ENCODE results near the gene MAPK4.
"Not testable (repeated sequence)": the region's sequence is repeated elsewhere in the genome, so short reads cannot be mapped to it uniquely, and the experiment has no call there.

The MAPK4 gene

GRCh38 chr18:50527636-50528307, 32.1 kb upstream of the MAPK4 start:
- H3K4me2 ChIP-seq (ENCODE audit: low read length), result no peak overlapping the region
- no peak for TF ChIP-seq CTCF (IDR thresholded peaks at IDR 0.05; ENCODE audit: low read depth, low read length)
- no peak for TF ChIP-seq EZH2phosphoT487 (IDR thresholded peaks at IDR 0.05; ENCODE audit: low read depth)
- no peak overlapping the region for H3K9ac ChIP-seq (ENCODE audit: low read length)
- no peaks in the 10 kb centered on the region for H3K79me2 ChIP-seq (ENCODE audit: low read length)
- no peaks in the 10 kb centered on the region for H3K36me3 ChIP-seq (replicated peaks; ENCODE audit: low read depth, low read length)
- no peaks in the 10 kb centered on the region for H3K4me1 ChIP-seq (ENCODE audit: low read length)
- no peaks in the 10 kb centered on the region for H4K20me1 ChIP-seq (ENCODE audit: insufficient read depth, low read length)
- no peak overlapping the region for H3K27ac ChIP-seq (ENCODE audit: low read length)
- H3K27me3 ChIP-seq (ENCODE audit: low read depth, low read length), result peaks cover 69% of the 10 kb centered on the region
- H3K4me3 ChIP-seq (ENCODE audit: low read length), result no peak overlapping the region
- 0 out of 2 replicates have a peak, but pooled peaks cover 13% of the 10 kb centered on the region for H3K9me3 ChIP-seq (ENCODE audit: insufficient read depth, low read length)
- H2AFZ ChIP-seq (ENCODE audit: low read depth, low read length), result no peak overlapping the region

GRCh38 chr18:50528806-50529205, 31.1 kb upstream of the MAPK4 start:
- Histone ChIP-seq H3K9ac (ENCODE audit: low read length) (no peak overlapping the region), H3K4me3 (ENCODE audit: low read length) (no peak overlapping the region), H3K9me3 (ENCODE audit: insufficient read depth, low read length) (peaks cover 13% of the 10 kb centered on the region; the same call in 1 of the 2 replicates), H4K20me1 (ENCODE audit: insufficient read depth, low read length) (no peaks in the 10 kb centered on the region), H3K4me2 (ENCODE audit: low read length) (no peak overlapping the region), H3K4me1 (ENCODE audit: low read length) (no peaks in the 10 kb centered on the region), H3K79me2 (ENCODE audit: low read length) (no peaks in the 10 kb centered on the region), H3K27ac (ENCODE audit: low read length) (no peak overlapping the region), H2AFZ (ENCODE audit: low read depth, low read length) (no peak overlapping the region), H3K36me3 (replicated peaks; ENCODE audit: low read depth, low read length) (no peaks in the 10 kb centered on the region), H3K27me3 (ENCODE audit: low read depth, low read length) (peaks cover 63% of the 10 kb centered on the region)
- no peak for TF ChIP-seq EZH2phosphoT487 (IDR thresholded peaks at IDR 0.05; ENCODE audit: low read depth)
- no peak for TF ChIP-seq CTCF (IDR thresholded peaks at IDR 0.05; ENCODE audit: low read depth, low read length)

GRCh38 chr18:50533822-50534221, 26.1 kb upstream of the MAPK4 start:
- not testable (repeated sequence) for H3K9ac ChIP-seq (ENCODE audit: low read length); H3K27ac ChIP-seq (ENCODE audit: low read length); H3K4me2 ChIP-seq (ENCODE audit: low read length); H3K4me1 ChIP-seq (ENCODE audit: low read length); H4K20me1 ChIP-seq (ENCODE audit: insufficient read depth, low read length); H2AFZ ChIP-seq (ENCODE audit: low read depth, low read length); H3K36me3 ChIP-seq (replicated peaks; ENCODE audit: low read depth, low read length); H3K79me2 ChIP-seq (ENCODE audit: low read length); H3K4me3 ChIP-seq (ENCODE audit: low read length)
- H3K9me3 ChIP-seq (ENCODE audit: insufficient read depth, low read length), result peaks cover 16% of the 10 kb centered on the region; the same call in 1 of the 2 replicates
- H3K27me3 ChIP-seq (ENCODE audit: low read depth, low read length), result peaks cover 44% of the 10 kb centered on the region

- not testable (repeated sequence) for H3K4me1 ChIP-seq (ENCODE audit: low read length); H3K9ac ChIP-seq (ENCODE audit: low read length); H3K9me3 ChIP-seq (ENCODE audit: insufficient read depth, low read length); H2AFZ ChIP-seq (ENCODE audit: low read depth, low read length); H4K20me1 ChIP-seq (ENCODE audit: insufficient read depth, low read length); H3K79me2 ChIP-seq (ENCODE audit: low read length); H3K4me3 ChIP-seq (ENCODE audit: low read length); H3K36me3 ChIP-seq (replicated peaks; ENCODE audit: low read depth, low read length); H3K27me3 ChIP-seq (ENCODE audit: low read depth, low read length); H3K27ac ChIP-seq (ENCODE audit: low read length); H3K4me2 ChIP-seq (ENCODE audit: low read length)
These were observed 15.4 kb upstream of the MAPK4 start for GRCh38 chr18:50544476-50544875.

GRCh38 chr18:50545936-50546335, 14.0 kb upstream of the MAPK4 start:
- H3K9me3 ChIP-seq (ENCODE audit: insufficient read depth, low read length), result no peaks in the 10 kb centered on the region
- H3K4me1 ChIP-seq (ENCODE audit: low read length), result no peaks in the 10 kb centered on the region
- H3K4me3 ChIP-seq (ENCODE audit: low read length), result no peak overlapping the region
- H2AFZ ChIP-seq (ENCODE audit: low read depth, low read length), result no peak overlapping the region
- H3K27me3 ChIP-seq (ENCODE audit: low read depth, low read length), result peaks cover 14% of the 10 kb centered on the region; the same call in 1 of the 2 replicates
- no peak overlapping the region for H3K4me2 ChIP-seq (ENCODE audit: low read length)
- no peak for TF ChIP-seq CTCF (IDR thresholded peaks at IDR 0.05; ENCODE audit: low read depth, low read length)
- TF ChIP-seq EZH2phosphoT487 (IDR thresholded peaks at IDR 0.05; ENCODE audit: low read depth), result no peak
- no peaks in the 10 kb centered on the region for H3K79me2 ChIP-seq (ENCODE audit: low read length)
- no peak overlapping the region for H3K9ac ChIP-seq (ENCODE audit: low read length)
- no peaks in the 10 kb centered on the region for H4K20me1 ChIP-seq (ENCODE audit: insufficient read depth, low read length)
- no peak overlapping the region for H3K27ac ChIP-seq (ENCODE audit: low read length)
- H3K36me3 ChIP-seq (replicated peaks; ENCODE audit: low read depth, low read length), result no peaks in the 10 kb centered on the region

Measured in OCI-LY3 (cell line).